Subcutaneous abdominal adipose tissue (tissue), 5 donors: Measurements from ENCODE around the gene TEX38.
"Not testable (repeated sequence)": the region's sequence is repeated elsewhere in the genome, so short reads cannot be mapped to it uniquely, and the experiment has no call there.

ENCODE experiments used
- H3K27ac ChIP-seq: one replicate; pipeline ENCODE4 v1.7.0; 2013; ENCODE audit warnings: low read depth, mild to moderate bottlenecking, inconsistent platforms, low read length, moderate library complexity
- H3K27me3 ChIP-seq, 5 donors: one replicate each; pipeline ENCODE4 v1.7.0; 2013; ENCODE audit warnings: low read length in 5 of 5, inconsistent platforms in 1 of 5; ENCODE audit not compliant: control insufficient read depth in 5 of 5, insufficient read depth in 4 of 5
- H3K36me3 ChIP-seq, 5 donors: one replicate each; pipeline ENCODE4 v1.7.0; 2013; ENCODE audit warnings: low read length in 5 of 5; ENCODE audit not compliant: control insufficient read depth in 5 of 5, insufficient read depth in 5 of 5
- H3K4me1 ChIP-seq, 5 donors: one replicate each; pipeline ENCODE4 v1.7.0; 2013; ENCODE audit warnings: low read length in 5 of 5, mild to moderate bottlenecking in 3 of 5, moderate library complexity in 1 of 5; ENCODE audit not compliant: control insufficient read depth in 5 of 5, insufficient read depth in 5 of 5
- H3K4me3 ChIP-seq, 5 donors: one replicate each; pipeline ENCODE4 v1.7.0; 2013; ENCODE audit warnings: low read length in 5 of 5, low read depth in 1 of 5
- H3K9ac ChIP-seq, 5 donors: one replicate each; pipeline ENCODE4 v1.7.0; 2013; ENCODE audit warnings: low read length in 5 of 5, mild to moderate bottlenecking in 4 of 5, moderate library complexity in 3 of 5
- H3K9me3 ChIP-seq, 5 donors: one replicate each; pipeline ENCODE4 v1.7.0; 2013; ENCODE audit warnings: low read length in 5 of 5; ENCODE audit not compliant: control insufficient read depth in 5 of 5
- donor health status: healthy.
- donor health status: healthy.
- donor health status: healthy.
- donor health status: healthy.
- donor health status: healthy.

Gene TEX38

GRCh38 chr1:46694676-46695075 is 23.0 kb downstream of the TEX38 start:
- Histone ChIP-seq H3K36me3 (peaks cover 31 to 54% (median 41%) of the 10 kb centered on the region in 5 donors), H3K4me1 (peaks cover 2 to 18% (median 13%) of the 10 kb centered on the region in 5 donors)
- not testable (repeated sequence) for H3K27me3 ChIP-seq, H3K9ac ChIP-seq, H3K4me3 ChIP-seq, H3K27ac ChIP-seq, H3K9me3 ChIP-seq

GRCh38 chr1:46697053-46697452 is 25.4 kb downstream of the TEX38 start:
- no peak overlapping the region for H3K9ac ChIP-seq

GRCh38 chr1:46699666-46700065 is 28.0 kb downstream of the TEX38 start:
- H3K9me3 ChIP-seq: no peaks in the 10 kb centered on the region
- H3K4me1 ChIP-seq: no peaks in the 10 kb centered on the region
- H3K27me3 ChIP-seq: no peaks in the 10 kb centered on the region
- H3K27ac ChIP-seq: no peak overlapping the region
- H3K4me3 ChIP-seq: no peak overlapping the region
- H3K36me3 ChIP-seq: peaks cover 34 to 66% (median 51%) of the 10 kb centered on the region in 5 donors
- no peak overlapping the region for H3K9ac ChIP-seq

More at GRCh38 chr1:46697053-46697452, 25.4 kb downstream of the TEX38 start:
- Histone ChIP-seq H3K4me1 (peaks cover 0 to 5% (median 3%) of the 10 kb centered on the region in 5 donors), H3K9me3 (no peaks in the 10 kb centered on the region), H3K27me3 (no peaks in the 10 kb centered on the region), H3K4me3 (no peak overlapping the region), H3K36me3 (peaks cover 24 to 46% (median 39%) of the 10 kb centered on the region in 5 donors), H3K27ac (no peak overlapping the region)

- H3K9me3 ChIP-seq: no peaks in the 10 kb centered on the region
- no peaks in the 10 kb centered on the region for H3K4me1 ChIP-seq
- peaks cover 46 to 73% (median 57%) of the 10 kb centered on the region in 5 donors for H3K36me3 ChIP-seq
Observed at GRCh38 chr1:46703927-46704641, 32.4 kb downstream of the TEX38 start.

GRCh38 chr1:46705408-46705807 is 33.8 kb downstream of the TEX38 start:
- Histone ChIP-seq H3K4me1 (no peaks in the 10 kb centered on the region), H3K27ac (no peak overlapping the region), H3K9me3 (no peaks in the 10 kb centered on the region), H3K9ac (no peak overlapping the region), H3K4me3 (no peak overlapping the region), H3K27me3 (no peaks in the 10 kb centered on the region), H3K36me3 (peaks cover 46 to 74% (median 51%) of the 10 kb centered on the region in 5 donors)

More at GRCh38 chr1:46703927-46704641, 32.4 kb downstream of the TEX38 start:
- Histone ChIP-seq H3K27ac (no peak overlapping the region), H3K9ac (no peak overlapping the region), H3K27me3 (no peaks in the 10 kb centered on the region), H3K4me3 (no peak overlapping the region)

GRCh38 chr1:46708121-46708520 is 36.5 kb downstream of the TEX38 start:
- Histone ChIP-seq H3K9me3 (no peaks in the 10 kb centered on the region), H3K4me1 (peaks cover 0 to 18% (median 0%) of the 10 kb centered on the region in 5 donors), H3K9ac (no peak overlapping the region), H3K4me3 (no peak overlapping the region), H3K27ac (no peak overlapping the region), H3K27me3 (no peaks in the 10 kb centered on the region), H3K36me3 (peaks cover 45 to 70% (median 52%) of the 10 kb centered on the region in 5 donors)

- H3K9me3 ChIP-seq: no peaks in the 10 kb centered on the region
- no peak overlapping the region for H3K27ac ChIP-seq
- no peak overlapping the region for H3K4me3 ChIP-seq
- peaks cover 14 to 64% (median 28%) of the 10 kb centered on the region in 5 donors for H3K4me1 ChIP-seq
- no peak overlapping the region for H3K9ac ChIP-seq
- peaks cover 9 to 45% (median 39%) of the 10 kb centered on the region in 5 donors for H3K36me3 ChIP-seq
- H3K27me3 ChIP-seq: no peaks in the 10 kb centered on the region
Observed at GRCh38 chr1:46714976-46715375, 43.3 kb downstream of the TEX38 start.

GRCh38 chr1:46717654-46718053 is 46.0 kb downstream of the TEX38 start:
- Histone ChIP-seq H3K36me3 (peaks cover 5 to 29% (median 25%) of the 10 kb centered on the region in 5 donors), H3K9ac (peak overlapping the region; percentile 63 to 97 (median 94)), H3K4me1 (peaks cover 14 to 53% (median 28%) of the 10 kb centered on the region in 5 donors), H3K4me3 (peak overlapping the region; percentile 77 to 92 (median 91)), H3K9me3 (no peaks in the 10 kb centered on the region), H3K27me3 (no peaks in the 10 kb centered on the region), H3K27ac (peak overlapping the region; percentile 80)

GRCh38 chr1:46718340-46718726 is 46.7 kb downstream of the TEX38 start:
- peak overlapping the region; percentile 60 to 97 (median 94) for H3K9ac ChIP-seq
- no peaks in the 10 kb centered on the region for H3K9me3 ChIP-seq
- H3K4me1 ChIP-seq: peaks cover 14 to 54% (median 28%) of the 10 kb centered on the region in 5 donors
- H3K4me3 ChIP-seq: peak overlapping the region; percentile 77 to 92 (median 91)
- H3K27ac ChIP-seq: peak overlapping the region; percentile 80
- peaks cover 5 to 25% (median 20%) of the 10 kb centered on the region in 5 donors for H3K36me3 ChIP-seq
- no peaks in the 10 kb centered on the region for H3K27me3 ChIP-seq
